Measurements from ENCODE around the gene MAPT.
"Not testable (repeated sequence)": the region's sequence is repeated elsewhere in the genome, so short reads cannot be mapped to it uniquely, and the experiment has no call there.

MAPT gene

DNA sequence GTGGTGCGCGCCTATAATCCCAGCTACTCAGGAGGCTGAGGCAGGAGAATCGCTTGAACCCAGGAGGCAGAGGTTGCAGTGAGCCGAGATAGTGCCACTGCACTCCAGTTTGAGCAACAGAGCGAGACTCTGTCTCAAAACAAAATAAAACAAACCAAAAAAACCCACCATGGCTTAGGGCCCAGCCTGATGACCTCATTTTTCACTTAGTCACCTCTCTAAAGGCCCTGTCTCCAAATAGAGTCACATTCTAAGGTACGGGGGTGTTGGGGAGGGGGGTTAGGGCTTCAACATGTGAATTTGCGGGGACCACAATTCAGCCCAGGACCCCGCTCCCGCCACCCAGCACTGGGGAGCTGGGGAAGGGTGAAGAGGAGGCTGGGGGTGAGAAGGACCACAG lies 103.3 kb downstream of the MAPT start:
- Histone ChIP-seq H3K4me3 (ENCODE audit: low read depth in 1 of 2, low read length in 2 of 2) (no peak overlapping the region), H3K27ac (ENCODE audit: low read depth, low read length) (no peak overlapping the region), H3K4me1 (ENCODE audit: insufficient read depth, low read length) (no peaks in the 10 kb centered on the region), H3K9me3 (ENCODE audit: low read length) (no peaks in the 10 kb centered on the region), H3K9ac (ENCODE audit: low read length) (no peak overlapping the region), H3K36me3 (ENCODE audit: insufficient read depth, low read length) (no peaks in the 10 kb centered on the region), H3K27me3 (ENCODE audit: control insufficient read depth in 1 of 2, insufficient read depth in 2 of 2, low read length in 2 of 2) (no peaks in the 10 kb centered on the region)

GRCh38 chr17:45998987-45999899 lies 104.9 kb downstream of the MAPT start, which contains the start of gene STH:
TSS of gene STH (plus strand) at chr17:45999250. CDS start at chr17:45999280, 30 bp downstream.
- Histone ChIP-seq H3K9ac (ENCODE audit: low read length) (no peak within 1 kb of the TSS), H3K27me3 (ENCODE audit: control insufficient read depth in 1 of 2, insufficient read depth in 2 of 2, low read length in 2 of 2) (no peaks in the 10 kb centered on the region), H3K36me3 (ENCODE audit: insufficient read depth, low read length) (no peaks in the 10 kb centered on the region), H3K9me3 (ENCODE audit: low read length) (no peaks in the 10 kb centered on the region), H3K27ac (ENCODE audit: low read depth, low read length) (no peak within 1 kb of the TSS), H3K4me3 (ENCODE audit: low read depth in 1 of 2, low read length in 2 of 2) (no peak within 1 kb of the TSS), H3K4me1 (ENCODE audit: insufficient read depth, low read length) (peaks cover 9% of the 10 kb centered on the region)

DNA sequence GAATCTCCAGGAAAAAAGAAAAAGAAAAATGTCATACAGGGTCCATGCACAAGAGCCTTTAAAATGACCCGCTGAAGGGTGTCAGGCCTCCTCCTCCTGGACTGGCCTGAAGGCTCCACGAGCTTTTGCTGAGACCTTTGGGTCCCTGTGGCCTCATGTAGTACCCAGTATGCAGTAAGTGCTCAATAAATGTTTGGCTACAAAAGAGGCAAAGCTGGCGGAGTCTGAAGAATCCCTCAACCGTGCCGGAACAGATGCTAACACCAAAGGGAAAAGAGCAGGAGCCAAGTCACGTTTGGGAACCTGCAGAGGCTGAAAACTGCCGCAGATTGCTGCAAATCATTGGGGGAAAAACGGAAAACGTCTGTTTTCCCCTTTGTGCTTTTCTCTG lies 105.5 kb downstream of the MAPT start:
- no peak overlapping the region for H3K9ac ChIP-seq (ENCODE audit: low read length)
- H3K9me3 ChIP-seq (ENCODE audit: low read length): no peaks in the 10 kb centered on the region
- H3K4me1 ChIP-seq (ENCODE audit: insufficient read depth, low read length): peaks cover 11% of the 10 kb centered on the region
- H3K27me3 ChIP-seq (ENCODE audit: control insufficient read depth in 1 of 2, insufficient read depth in 2 of 2, low read length in 2 of 2): no peaks in the 10 kb centered on the region
- no peak overlapping the region for H3K27ac ChIP-seq (ENCODE audit: low read depth, low read length)
- H3K36me3 ChIP-seq (ENCODE audit: insufficient read depth, low read length): no peaks in the 10 kb centered on the region
- H3K4me3 ChIP-seq (ENCODE audit: low read depth in 1 of 2, low read length in 2 of 2): no peak overlapping the region

DNA sequence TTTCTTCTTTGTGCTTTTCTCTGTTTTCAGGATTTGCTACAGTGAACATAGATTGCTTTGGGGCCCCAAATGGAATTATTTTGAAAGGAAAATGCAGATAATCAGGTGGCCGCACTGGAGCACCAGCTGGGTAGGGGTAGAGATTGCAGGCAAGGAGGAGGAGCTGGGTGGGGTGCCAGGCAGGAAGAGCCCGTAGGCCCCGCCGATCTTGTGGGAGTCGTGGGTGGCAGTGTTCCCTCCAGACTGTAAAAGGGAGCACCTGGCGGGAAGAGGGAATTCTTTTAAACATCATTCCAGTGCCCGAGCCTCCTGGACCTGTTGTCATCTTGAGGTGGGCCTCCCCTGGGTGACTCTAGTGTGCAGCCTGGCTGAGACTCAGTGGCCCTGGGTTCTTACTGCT lies 105.9 kb downstream of the MAPT start:
- Histone ChIP-seq H3K4me1 (ENCODE audit: insufficient read depth, low read length) (peaks cover 11% of the 10 kb centered on the region), H3K27ac (ENCODE audit: low read depth, low read length) (no peak overlapping the region)

DNA sequence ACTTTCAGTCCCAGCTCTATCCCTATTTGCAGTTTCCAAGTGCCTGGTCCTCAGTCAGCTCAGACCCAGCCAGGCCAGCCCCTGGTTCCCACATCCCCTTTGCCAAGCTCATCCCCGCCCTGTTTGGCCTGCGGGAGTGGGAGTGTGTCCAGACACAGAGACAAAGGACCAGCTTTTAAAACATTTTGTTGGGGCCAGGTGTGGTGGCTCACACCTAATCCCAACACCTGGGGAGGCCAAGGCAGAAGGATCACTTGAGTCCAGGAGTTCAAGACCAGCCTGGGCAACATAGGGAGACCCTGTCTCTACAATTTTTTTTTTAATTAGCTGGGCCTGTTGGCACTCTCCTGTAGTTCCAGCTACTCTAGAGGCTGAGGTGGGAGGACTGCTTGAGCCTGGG lies 106.4 kb downstream of the MAPT start:
- no peak overlapping the region for H3K4me3 ChIP-seq (ENCODE audit: low read depth in 1 of 2, low read length in 2 of 2)
- H3K36me3 ChIP-seq (ENCODE audit: insufficient read depth, low read length): no peaks in the 10 kb centered on the region

More for the DNA sequence above, 105.9 kb downstream of the MAPT start:
- no peak overlapping the region for H3K9ac ChIP-seq (ENCODE audit: low read length)
- H3K4me3 ChIP-seq (ENCODE audit: low read depth in 1 of 2, low read length in 2 of 2): no peak overlapping the region
- no peaks in the 10 kb centered on the region for H3K9me3 ChIP-seq (ENCODE audit: low read length)
- H3K27me3 ChIP-seq (ENCODE audit: control insufficient read depth in 1 of 2, insufficient read depth in 2 of 2, low read length in 2 of 2): no peaks in the 10 kb centered on the region
- no peaks in the 10 kb centered on the region for H3K36me3 ChIP-seq (ENCODE audit: insufficient read depth, low read length)

GRCh38 chr17:46001390-46002310 lies 107.3 kb downstream of the MAPT start:
- H3K4me1 ChIP-seq (ENCODE audit: insufficient read depth, low read length): peaks cover 11% of the 10 kb centered on the region
- H3K27ac ChIP-seq (ENCODE audit: low read depth, low read length): no peak overlapping the region
- H3K27me3 ChIP-seq (ENCODE audit: control insufficient read depth in 1 of 2, insufficient read depth in 2 of 2, low read length in 2 of 2): no peaks in the 10 kb centered on the region
- H3K36me3 ChIP-seq (ENCODE audit: insufficient read depth, low read length): no peaks in the 10 kb centered on the region
- H3K4me3 ChIP-seq (ENCODE audit: low read depth in 1 of 2, low read length in 2 of 2): no peak overlapping the region
- no peaks in the 10 kb centered on the region for H3K9me3 ChIP-seq (ENCODE audit: low read length)
- H3K9ac ChIP-seq (ENCODE audit: low read length): no peak overlapping the region

More for the DNA sequence above, 106.4 kb downstream of the MAPT start:
- Histone ChIP-seq H3K9ac (ENCODE audit: low read length) (no peak overlapping the region), H3K4me1 (ENCODE audit: insufficient read depth, low read length) (peaks cover 11% of the 10 kb centered on the region), H3K27ac (ENCODE audit: low read depth, low read length) (no peak overlapping the region), H3K9me3 (ENCODE audit: low read length) (no peaks in the 10 kb centered on the region), H3K27me3 (ENCODE audit: control insufficient read depth in 1 of 2, insufficient read depth in 2 of 2, low read length in 2 of 2) (no peaks in the 10 kb centered on the region)

DNA sequence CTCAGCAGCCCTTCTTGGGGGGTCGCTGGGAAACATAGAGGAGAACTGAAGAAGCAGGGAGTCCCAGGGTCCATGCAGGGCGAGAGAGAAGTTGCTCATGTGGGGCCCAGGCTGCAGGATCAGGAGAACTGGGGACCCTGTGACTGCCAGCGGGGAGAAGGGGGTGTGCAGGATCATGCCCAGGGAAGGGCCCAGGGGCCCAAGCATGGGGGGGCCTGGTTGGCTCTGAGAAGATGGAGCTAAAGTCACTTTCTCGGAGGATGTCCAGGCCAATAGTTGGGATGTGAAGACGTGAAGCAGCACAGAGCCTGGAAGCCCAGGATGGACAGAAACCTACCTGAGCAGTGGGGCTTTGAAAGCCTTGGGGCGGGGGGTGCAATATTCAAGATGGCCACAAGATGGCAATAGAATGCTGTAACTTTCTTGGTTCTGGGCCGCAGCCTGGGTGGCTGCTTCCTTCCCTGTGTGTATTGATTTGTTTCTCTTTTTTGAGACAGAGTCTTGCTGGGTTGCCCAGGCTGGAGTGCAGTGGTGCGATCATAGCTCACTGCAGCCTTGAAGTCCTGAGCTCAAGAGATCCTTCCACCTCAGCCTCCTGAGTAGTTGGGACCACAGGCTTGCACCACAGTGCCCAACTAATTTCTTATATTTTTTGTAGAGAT lies 108.1 kb downstream of the MAPT start:
- no peaks in the 10 kb centered on the region for H3K9me3 ChIP-seq (ENCODE audit: low read length)
- peaks cover 11% of the 10 kb centered on the region for H3K4me1 ChIP-seq (ENCODE audit: insufficient read depth, low read length)
- no peak overlapping the region for H3K4me3 ChIP-seq (ENCODE audit: low read depth in 1 of 2, low read length in 2 of 2)
- H3K36me3 ChIP-seq (ENCODE audit: insufficient read depth, low read length): no peaks in the 10 kb centered on the region
- H3K9ac ChIP-seq (ENCODE audit: low read length): no peak overlapping the region
- no peaks in the 10 kb centered on the region for H3K27me3 ChIP-seq (ENCODE audit: control insufficient read depth in 1 of 2, insufficient read depth in 2 of 2, low read length in 2 of 2)
- H3K27ac ChIP-seq (ENCODE audit: low read depth, low read length): no peak overlapping the region

- Histone ChIP-seq H3K4me3 (ENCODE audit: low read depth in 1 of 2, low read length in 2 of 2) (no peak overlapping the region), H3K27ac (ENCODE audit: low read depth, low read length) (no peak overlapping the region), H3K36me3 (ENCODE audit: insufficient read depth, low read length) (no peaks in the 10 kb centered on the region), H3K4me1 (ENCODE audit: insufficient read depth, low read length) (peaks cover 11% of the 10 kb centered on the region), H3K9ac (ENCODE audit: low read length) (no peak overlapping the region), H3K9me3 (ENCODE audit: low read length) (no peaks in the 10 kb centered on the region), H3K27me3 (ENCODE audit: control insufficient read depth in 1 of 2, insufficient read depth in 2 of 2, low read length in 2 of 2) (no peaks in the 10 kb centered on the region)
Observed at GRCh38 chr17:46002973-46003316, 108.6 kb downstream of the MAPT start.

DNA sequence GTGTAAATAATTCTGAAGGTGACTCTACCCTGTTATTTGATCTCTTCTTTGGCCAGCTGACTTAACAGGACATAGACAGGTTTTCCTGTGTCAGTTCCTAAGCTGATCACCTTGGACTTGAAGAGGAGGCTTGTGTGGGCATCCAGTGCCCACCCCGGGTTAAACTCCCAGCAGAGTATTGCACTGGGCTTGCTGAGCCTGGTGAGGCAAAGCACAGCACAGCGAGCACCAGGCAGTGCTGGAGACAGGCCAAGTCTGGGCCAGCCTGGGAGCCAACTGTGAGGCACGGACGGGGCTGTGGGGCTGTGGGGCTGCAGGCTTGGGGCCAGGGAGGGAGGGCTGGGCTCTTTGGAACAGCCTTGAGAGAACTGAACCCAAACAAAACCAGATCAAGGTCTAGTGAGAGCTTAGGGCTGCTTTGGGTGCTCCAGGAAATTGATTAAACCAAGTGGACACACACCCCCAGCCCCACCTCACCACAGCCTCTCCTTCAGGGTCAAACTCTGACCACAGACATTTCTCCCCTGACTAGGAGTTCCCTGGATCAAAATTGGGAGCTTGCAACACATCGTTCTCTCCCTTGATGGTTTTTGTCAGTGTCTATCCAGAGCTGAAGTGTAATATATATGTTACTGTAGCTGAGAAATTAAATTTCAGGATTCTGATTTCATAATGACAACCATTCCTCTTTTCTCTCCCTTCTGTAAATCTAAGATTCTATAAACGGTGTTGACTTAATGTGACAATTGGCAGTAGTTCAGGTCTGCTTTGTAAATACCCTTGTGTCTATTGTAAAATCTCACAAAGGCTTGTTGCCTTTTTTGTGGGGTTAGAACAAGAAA lies 109.8 kb downstream of the MAPT start:
- Histone ChIP-seq H3K27me3 (ENCODE audit: control insufficient read depth in 1 of 2, insufficient read depth in 2 of 2, low read length in 2 of 2) (no peaks in the 10 kb centered on the region), H3K9me3 (ENCODE audit: low read length) (no peaks in the 10 kb centered on the region), H3K4me1 (ENCODE audit: insufficient read depth, low read length) (peaks cover 11% of the 10 kb centered on the region), H3K36me3 (ENCODE audit: insufficient read depth, low read length) (no peaks in the 10 kb centered on the region), H3K9ac (ENCODE audit: low read length) (no peak overlapping the region), H3K4me3 (ENCODE audit: low read depth in 1 of 2, low read length in 2 of 2) (no peak overlapping the region), H3K27ac (ENCODE audit: low read depth, low read length) (no peak overlapping the region)

DNA sequence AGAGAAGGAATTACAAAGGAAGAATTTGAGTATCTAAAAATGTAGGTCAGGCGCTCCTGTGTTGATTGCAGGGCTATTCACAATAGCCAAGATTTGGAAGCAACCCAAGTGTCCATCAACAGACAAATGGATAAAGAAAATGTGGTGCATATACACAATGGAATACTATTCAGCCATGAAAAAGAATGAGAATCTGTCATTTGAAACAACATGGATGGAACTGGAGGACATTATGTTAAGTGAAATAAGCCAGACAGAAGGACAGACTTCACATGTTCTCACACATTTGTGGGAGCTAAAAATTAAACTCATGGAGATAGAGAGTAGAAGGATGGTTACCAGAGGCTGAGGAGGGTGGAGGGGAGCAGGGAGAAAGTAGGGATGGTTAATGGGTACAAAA lies 111.7 kb downstream of the MAPT start:
- H3K4me1 ChIP-seq (ENCODE audit: insufficient read depth, low read length): peaks cover 11% of the 10 kb centered on the region
- not testable (repeated sequence) for H3K9me3 ChIP-seq (ENCODE audit: low read length); H3K27ac ChIP-seq (ENCODE audit: low read depth, low read length); H3K9ac ChIP-seq (ENCODE audit: low read length); H3K27me3 ChIP-seq (ENCODE audit: control insufficient read depth in 1 of 2, insufficient read depth in 2 of 2, low read length in 2 of 2); H3K36me3 ChIP-seq (ENCODE audit: insufficient read depth, low read length); H3K4me3 ChIP-seq (ENCODE audit: low read depth in 1 of 2, low read length in 2 of 2)
